CD4-positive, alpha-beta T cell treated with Interleukin-10 for 1 hour (primary cell): Measurements from ENCODE around the gene ZNF324B.
"Not testable (repeated sequence)": the region's sequence is repeated elsewhere in the genome, so short reads cannot be mapped to it uniquely, and the experiment has no call there.

Source experiments
- DNase-seq: peaks from one replicate; pipeline ENCODE4 v3.0.0-alpha.2; 2020

Gene ZNF324B

DNA sequence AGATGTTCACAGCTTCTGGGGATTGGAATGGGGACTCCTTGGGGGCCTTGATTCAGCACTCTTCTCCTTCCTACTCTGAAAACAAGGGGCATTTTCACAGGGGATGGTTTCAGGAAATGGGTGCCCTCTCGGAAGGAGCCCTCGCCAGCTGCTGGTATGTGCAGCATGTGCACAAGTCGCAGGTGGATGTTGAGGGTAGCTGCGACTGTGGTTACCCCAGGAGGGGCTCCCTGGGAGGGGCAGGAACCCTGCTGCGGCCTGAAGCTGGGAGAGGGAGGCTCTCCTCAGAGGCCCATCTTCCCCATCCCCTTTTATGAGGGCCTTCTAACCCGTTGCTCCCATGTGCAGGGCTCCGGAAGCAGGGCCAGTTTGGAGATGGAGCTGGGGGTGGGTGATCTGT lies 30.9 kb downstream of the ZNF324B start:
- DNase-seq = no peak

DNA sequence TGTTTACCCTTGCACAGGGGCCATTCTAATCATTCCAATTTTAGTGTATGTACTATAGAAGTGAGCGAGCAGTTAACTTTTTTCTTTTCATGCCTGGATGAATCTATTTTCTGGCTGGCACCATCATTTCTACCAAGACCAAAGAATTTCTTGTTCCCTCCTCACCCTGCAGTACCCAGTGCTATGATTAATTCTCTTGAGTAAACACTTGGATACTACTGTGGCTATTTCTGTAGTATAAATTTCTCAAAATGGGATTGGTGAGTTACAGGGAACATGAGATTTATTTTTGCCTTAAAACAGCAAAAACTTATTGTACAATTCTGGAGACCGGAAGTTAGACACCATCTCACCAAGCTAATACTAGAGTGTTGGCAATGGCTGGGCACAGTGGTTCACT lies 32.4 kb downstream of the ZNF324B start:
- DNase-seq = no peak

DNA sequence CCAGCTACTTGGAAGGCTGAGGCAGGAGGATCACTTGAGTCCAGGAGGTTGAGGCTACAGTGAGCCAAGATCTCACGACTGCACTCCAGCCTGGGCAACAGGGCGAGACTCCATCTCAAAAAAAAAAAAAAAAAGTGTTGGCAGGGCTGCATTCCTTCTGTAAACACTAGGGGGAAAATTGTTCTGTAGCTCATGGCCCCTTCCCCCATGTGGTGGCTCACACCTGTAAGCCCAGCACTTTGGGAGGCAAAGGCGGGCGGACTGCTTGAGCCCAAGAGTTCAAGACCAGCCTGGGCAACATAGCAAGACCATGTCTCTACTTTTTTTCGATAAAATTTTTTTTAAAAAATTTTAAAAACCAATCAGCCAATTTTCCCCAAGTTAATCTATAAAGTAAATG lies 32.9 kb downstream of the ZNF324B start:
- DNase-seq = not testable (repeated sequence)

DNA sequence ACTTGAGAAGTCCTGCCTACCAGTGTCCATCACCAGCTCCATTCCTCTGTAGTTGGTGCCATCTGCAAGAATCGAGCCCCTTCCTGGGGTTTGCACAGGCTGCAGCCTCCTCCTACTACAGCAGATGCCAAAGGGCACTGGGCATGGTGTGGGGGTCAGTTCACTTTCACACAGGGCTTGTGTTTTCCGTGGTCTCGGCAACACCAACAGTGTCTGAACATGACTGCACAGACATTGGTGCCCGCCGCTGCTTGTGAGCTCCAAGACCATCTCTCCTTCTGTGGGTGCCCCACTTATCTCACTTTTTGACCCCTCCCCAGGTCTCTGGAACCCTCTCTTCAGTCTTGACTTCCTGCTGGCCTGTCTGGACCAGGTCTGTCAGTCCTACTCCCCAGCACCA lies 40.0 kb downstream of the ZNF324B start:
- DNase-seq = no peak

DNA sequence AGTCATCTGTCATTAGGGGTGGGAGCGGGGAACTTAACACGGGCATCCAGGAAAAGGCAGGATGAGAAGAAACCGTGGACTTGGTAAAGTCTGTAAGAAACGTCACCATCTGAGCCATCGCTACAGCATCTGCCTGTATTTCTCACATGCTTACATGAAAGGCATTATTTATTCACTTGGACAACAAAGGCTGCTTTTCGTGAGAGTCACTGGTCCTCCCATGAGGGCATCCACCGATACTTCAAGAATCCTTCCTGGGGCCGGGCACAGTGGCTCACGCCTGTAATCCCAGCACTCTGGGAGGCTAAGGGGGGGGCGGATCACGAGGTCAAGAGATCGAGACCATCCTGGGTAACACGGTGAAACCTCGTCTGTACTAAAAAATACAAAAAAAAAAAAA lies 40.8 kb downstream of the ZNF324B start:
- no peak for DNase-seq

DNA sequence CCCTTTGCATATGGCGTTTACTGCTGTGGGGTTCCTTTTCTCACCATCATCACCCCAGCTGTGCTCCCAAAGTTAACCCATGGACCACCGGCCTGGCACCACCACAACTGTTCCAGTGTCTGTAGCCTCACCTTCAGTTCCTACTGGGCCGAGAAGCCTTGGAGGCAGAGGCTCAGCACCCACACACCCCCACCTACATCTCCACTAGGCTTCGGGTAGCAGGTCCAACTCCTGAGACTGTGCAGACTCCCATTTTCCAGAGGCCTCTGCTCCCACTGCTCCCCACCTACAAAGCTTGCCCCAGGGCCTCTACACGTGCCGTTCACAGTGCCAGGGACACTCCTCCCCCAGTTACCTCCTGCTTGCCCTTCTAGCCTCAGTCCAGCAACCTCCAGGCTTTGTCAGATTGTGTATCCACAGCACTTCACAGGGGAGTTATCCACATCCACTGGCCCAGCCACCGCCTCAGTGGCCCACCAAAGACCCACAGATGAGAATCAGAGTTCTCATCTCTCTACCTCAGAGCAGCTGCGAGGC lies 46.3 kb downstream of the ZNF324B start:
- no peak for DNase-seq

DNA sequence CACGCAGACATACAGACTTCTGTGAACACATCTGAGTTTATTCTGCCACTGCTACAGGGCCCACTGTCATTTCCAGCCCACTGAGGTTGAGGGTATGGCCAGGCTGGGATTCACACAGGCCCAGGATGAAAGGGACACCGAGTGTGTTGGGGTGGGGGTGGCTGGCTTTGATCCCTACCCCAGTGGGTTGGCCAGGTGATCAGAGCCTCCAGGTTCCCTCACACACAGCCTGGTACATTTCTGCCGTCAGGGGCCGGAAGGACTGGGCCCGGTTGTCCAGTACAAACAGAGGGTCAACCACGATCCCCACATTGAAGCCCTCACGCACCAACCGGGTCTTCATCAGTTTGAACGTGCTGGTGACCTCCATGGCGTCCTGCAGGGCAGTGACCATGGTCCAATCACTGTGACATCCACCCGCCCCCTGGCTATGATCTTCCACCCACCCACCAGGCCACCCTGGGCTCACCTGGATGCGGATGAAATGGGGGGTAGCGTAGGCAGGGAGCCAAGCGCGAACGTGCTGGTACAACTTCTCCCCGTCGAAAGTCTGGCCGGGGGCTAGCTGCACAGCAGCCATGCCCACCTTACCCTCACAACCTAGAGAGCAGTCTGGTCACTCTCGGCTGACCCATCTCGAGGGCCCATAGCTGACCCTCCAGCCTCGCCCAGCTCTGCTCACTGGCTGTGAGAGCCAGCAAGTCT lies 47.0 kb downstream of the ZNF324B start:
- no peak for DNase-seq

DNA sequence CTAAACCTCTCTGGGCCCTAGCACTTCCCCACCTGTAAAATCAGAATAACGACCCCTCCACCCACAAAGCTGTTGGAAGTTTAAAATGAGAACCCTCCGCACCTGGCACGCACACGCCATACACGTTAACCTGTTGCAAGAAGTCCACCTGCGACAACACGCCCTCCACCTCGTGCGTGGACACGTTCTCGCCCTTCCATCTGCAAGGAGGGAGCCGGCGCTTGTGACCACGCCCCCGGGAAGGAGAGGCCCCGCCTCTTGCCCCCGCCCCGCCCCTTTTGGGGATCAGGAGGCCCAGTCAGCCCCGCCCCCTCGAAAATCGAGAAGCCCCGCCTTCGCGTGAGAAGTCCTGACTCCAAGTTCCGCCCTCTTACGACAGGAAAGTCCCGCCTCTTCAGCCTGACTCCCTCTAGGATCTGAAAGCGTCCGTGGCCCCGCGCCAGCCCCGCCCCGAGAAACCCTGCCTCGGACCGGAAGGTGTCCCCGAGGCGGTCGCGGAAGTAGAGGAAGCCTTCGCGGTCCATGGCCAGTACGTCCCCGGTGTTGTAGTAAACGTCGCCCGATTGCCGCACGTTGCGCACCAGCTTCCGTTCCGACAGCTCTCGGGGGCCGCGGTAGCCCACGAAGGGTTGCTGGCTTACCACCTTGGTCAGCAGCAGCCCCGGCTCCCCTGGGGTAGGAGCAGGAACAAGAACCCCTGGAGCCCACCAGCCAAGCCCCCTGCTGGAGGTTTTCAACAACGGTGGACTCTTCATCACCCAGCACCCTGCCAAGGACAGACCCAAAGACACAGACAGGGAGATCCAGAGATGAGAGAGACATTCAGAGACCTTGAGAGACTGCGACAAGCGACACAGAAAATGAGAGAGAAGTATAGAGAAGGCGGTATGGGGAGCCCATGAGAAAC lies 47.9 kb downstream of the ZNF324B start:
- peak; percentile 97 for DNase-seq

DNA sequence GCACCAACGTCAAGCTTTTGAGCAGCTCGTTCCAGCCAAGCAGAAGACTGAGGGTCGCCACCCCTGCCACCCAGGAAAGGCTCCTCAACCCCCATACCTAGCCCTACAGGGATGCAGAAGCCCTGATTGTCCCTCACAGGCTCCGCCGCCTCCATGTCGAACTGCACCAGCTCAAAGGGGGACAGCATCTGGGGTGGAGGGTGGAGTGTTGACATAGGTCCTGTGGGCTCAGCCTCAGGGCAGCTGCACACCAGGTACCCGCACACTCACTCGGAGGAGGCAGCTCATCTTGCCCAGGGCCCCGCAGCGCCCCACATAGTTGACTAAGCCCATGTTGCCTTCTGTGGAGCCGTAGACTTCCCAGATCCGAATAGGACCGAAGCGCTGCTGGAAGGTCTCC lies 48.8 kb downstream of the ZNF324B start:
- DNase-seq = no peak
